ENCODE data around the gene MYO1E.

- TF ChIP-seq, protein P1, sequence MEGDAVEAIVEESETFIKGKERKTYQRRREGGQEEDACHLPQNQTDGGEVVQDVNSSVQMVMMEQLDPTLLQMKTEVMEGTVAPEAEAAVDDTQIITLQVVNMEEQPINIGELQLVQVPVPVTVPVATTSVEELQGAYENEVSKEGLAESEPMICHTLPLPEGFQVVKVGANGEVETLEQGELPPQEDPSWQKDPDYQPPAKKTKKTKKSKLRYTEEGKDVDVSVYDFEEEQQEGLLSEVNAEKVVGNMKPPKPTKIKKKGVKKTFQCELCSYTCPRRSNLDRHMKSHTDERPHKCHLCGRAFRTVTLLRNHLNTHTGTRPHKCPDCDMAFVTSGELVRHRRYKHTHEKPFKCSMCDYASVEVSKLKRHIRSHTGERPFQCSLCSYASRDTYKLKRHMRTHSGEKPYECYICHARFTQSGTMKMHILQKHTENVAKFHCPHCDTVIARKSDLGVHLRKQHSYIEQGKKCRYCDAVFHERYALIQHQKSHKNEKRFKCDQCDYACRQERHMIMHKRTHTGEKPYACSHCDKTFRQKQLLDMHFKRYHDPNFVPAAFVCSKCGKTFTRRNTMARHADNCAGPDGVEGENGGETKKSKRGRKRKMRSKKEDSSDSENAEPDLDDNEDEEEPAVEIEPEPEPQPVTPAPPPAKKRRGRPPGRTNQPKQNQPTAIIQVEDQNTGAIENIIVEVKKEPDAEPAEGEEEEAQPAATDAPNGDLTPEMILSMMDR (IDR thresholded peaks at IDR 0.05): no peak
- TF ChIP-seq POLR2A (IDR thresholded peaks at IDR 0.05): no peak
Observed at GRCh38 chr15:59229453-59229852, 143.2 kb downstream of the MYO1E start.

All from sigmoid colon (tissue), 3 donors.